HepG2 (cell line): ENCODE results near the gene ABCF1. TPM values are rescaled to one million over a fixed set of nuclear protein-coding genes. Genes with fewer than 3 reads are reported as not detected.

ENCODE experiments used
- ATAD3A ChIP-seq: sonication (generic); formaldehyde crosslinking; IDR thresholded peaks from 2 replicates; pipeline ENCODE4 v1.4.0; 2020; ENCODE audit warnings: missing genetic modification reagents
- CCAR2 ChIP-seq: fragments of 200-400 bp; formaldehyde crosslinking; optimal IDR thresholded peaks from 2 replicates; pipeline ENCODE3; 2018; ENCODE audit warnings: low read depth, mild to moderate bottlenecking, low read length, moderate library complexity
- CEBPZ ChIP-seq: IDR thresholded peaks from 2 replicates; pipeline ENCODE4 v1.6.1; 2012; ENCODE audit warnings: low read length, improper control_type of control experiment
- CHCHD3 ChIP-seq: sonication (generic); formaldehyde crosslinking; IDR thresholded peaks from 2 replicates; pipeline ENCODE4 v1.8.0; 2022; ENCODE audit warnings: mild to moderate bottlenecking, missing genetic modification reagents, moderate library complexity
- FOXA3 ChIP-seq: IDR thresholded peaks from 2 replicates; pipeline ENCODE4 v1.6.1; 2016; ENCODE audit warnings: missing genetic modification reagents, missing compliant biosample characterization
- HES4 ChIP-seq: sonication (generic); formaldehyde crosslinking; IDR thresholded peaks from 2 replicates; pipeline ENCODE4 v1.9.0; 2021; ENCODE audit warnings: mild to moderate bottlenecking, missing genetic modification reagents, borderline replicate concordance
- HIC2 ChIP-seq: sonication (generic); formaldehyde crosslinking; IDR thresholded peaks from 2 replicates; pipeline ENCODE4 v1.9.0; 2022; ENCODE audit warnings: low read depth, missing genetic modification reagents
- MIER3 ChIP-seq: IDR thresholded peaks from 2 replicates; pipeline ENCODE4 v1.6.1; 2016; ENCODE audit warnings: missing compliant biosample characterization, borderline replicate concordance
- POLR2AphosphoS2 ChIP-seq: IDR thresholded peaks from 2 replicates; pipeline ENCODE4 v1.6.1; 2011; ENCODE audit warnings: low read depth, low read length, improper control_type of control experiment
- RARA ChIP-seq: IDR thresholded peaks from 2 replicates; pipeline ENCODE4 v1.6.1; 2016; ENCODE audit warnings: missing genetic modification reagents, missing compliant biosample characterization
- RBAK ChIP-seq: sonication (generic); formaldehyde crosslinking; IDR thresholded peaks from 2 replicates; pipeline ENCODE4 v1.5.1; 2020; ENCODE audit warnings: mild to moderate bottlenecking, missing genetic modification reagents
- REPIN1 ChIP-seq: sonication (generic); formaldehyde crosslinking; IDR thresholded peaks from 2 replicates; pipeline ENCODE4 v1.8.0; 2022; ENCODE audit warnings: missing genetic modification reagents, low read depth, mild to moderate bottlenecking, borderline replicate concordance
- SOX13 ChIP-seq, 3 experiments: fragments of 450-650 bp in 1 of 3; sonication (generic) in 1 of 3; formaldehyde crosslinking in 1 of 3; IDR thresholded peaks in 2 of 3; conservative IDR thresholded peaks in 1 of 3; 2 replicates each; pipeline versions ENCODE4 v1.5.0 to v1.6.1; 2016 to 2020; ENCODE audit warnings: antibody characterized with exemption in 1 of 3, mild to moderate bottlenecking in 1 of 3, missing compliant biosample characterization in 1 of 3, missing genetic modification reagents in 1 of 3, moderate library complexity in 1 of 3
- TEAD2 ChIP-seq: sonication (generic); formaldehyde crosslinking; IDR thresholded peaks from 2 replicates; pipeline ENCODE4 v1.9.0; 2021; ENCODE audit warnings: missing genetic modification reagents
- YY1 ChIP-seq: IDR thresholded peaks from 2 replicates; pipeline ENCODE4 v1.6.1; 2011; ENCODE audit warnings: low read length, low read depth, moderate library complexity, mild to moderate bottlenecking; ENCODE audit not compliant: insufficient read depth, insufficient replicate concordance
- ZBTB25 ChIP-seq: IDR thresholded peaks from 2 replicates; pipeline ENCODE4 v1.6.1; 2018; ENCODE audit warnings: missing genetic modification reagents
- ZKSCAN5 ChIP-seq: sonication (generic); formaldehyde crosslinking; IDR thresholded peaks from 2 replicates; pipeline ENCODE4 v1.5.1; 2020; ENCODE audit warnings: mild to moderate bottlenecking, missing genetic modification reagents
- ZNF260 ChIP-seq: sonication (generic); formaldehyde crosslinking; IDR thresholded peaks from 2 replicates; pipeline ENCODE4 v1.4.0; 2020; ENCODE audit warnings: missing genetic modification reagents, low read depth, mild to moderate bottlenecking, borderline replicate concordance
- ZNF460 ChIP-seq: sonication (generic); formaldehyde crosslinking; IDR thresholded peaks from 2 replicates; pipeline ENCODE4 v1.5.1; 2020; ENCODE audit warnings: missing genetic modification reagents, mild to moderate bottlenecking, borderline replicate concordance
- ZNF552 ChIP-seq: sonication (generic); formaldehyde crosslinking; IDR thresholded peaks from 2 replicates; pipeline ENCODE4 v1.9.0; 2022; ENCODE audit warnings: missing genetic modification reagents, mild to moderate bottlenecking, borderline replicate concordance
- ZNF563 ChIP-seq: sonication (generic); formaldehyde crosslinking; IDR thresholded peaks from 2 replicates; pipeline ENCODE4 v1.8.0; 2022; ENCODE audit warnings: mild to moderate bottlenecking, moderate library complexity, missing genetic modification reagents
- ZNF782 ChIP-seq: sonication (generic); formaldehyde crosslinking; IDR thresholded peaks from 2 replicates; pipeline ENCODE4 v1.4.0; 2020; ENCODE audit warnings: missing genetic modification reagents, mild to moderate bottlenecking, borderline replicate concordance
- polyA plus RNA-seq, 8 experiments: library from polyadenylated mRNA; depleted of rRNA in 3 of 8; stranded (reverse) in 7 of 8; unstranded in 1 of 8; fragments of >200 nt; fragmentation: Illumina TruSeq in 4 of 8; extraction: Trizol in 4 of 8; gene quantifications; 2 replicates each; pipeline versions ENCODE4 v1.2.1 to v1.2.3, GENCODE V29; 2011 to 2016; ENCODE audit warnings: low read depth in 4 of 8, missing spikeins in 1 of 8, mixed read lengths in 1 of 8; ENCODE audit not compliant: insufficient read depth in 1 of 8
- total RNA-seq, 5 experiments: library from RNA; depleted of rRNA; stranded (reverse); fragments of >200 nt; fragmentation: Illumina TruSeq; extraction: Trizol; gene quantifications; 2 replicates each; pipeline ENCODE4 v1.2.3, GENCODE V29; 2016; ENCODE audit warnings: low read depth in 1 of 5

ABCF1 gene
- total and polyA plus RNA-seq, 2 of the 13 experiments (the other 11 are each of a cell fraction or from before 2014, with no cell fraction given), result 25.4 to 98.9 TPM

- no peak for TF ChIP-seq CEBPZ
- TF ChIP-seq HES4 (CRISPR knock-in tag), result no peak
- TF ChIP-seq RARA (CRISPR knock-in tag), result no peak
- TF ChIP-seq YY1, result peak; percentile 10
- peak; percentile 91 for TF ChIP-seq POLR2AphosphoS2
- TF ChIP-seq RBAK (CRISPR knock-in tag), result no peak
- no peak for TF ChIP-seq TEAD2 (CRISPR knock-in tag)
- TF ChIP-seq ZNF552 (CRISPR knock-in tag), result no peak
- TF ChIP-seq CCAR2, result no peak
- TF ChIP-seq ZNF260 (CRISPR knock-in tag), result no peak
- TF ChIP-seq SOX13 (IDR thresholded peaks at IDR 0.05), result no peak
- peak in 1 of 2 experiments; percentile 89; a peak in 1 of 4 replicates for TF ChIP-seq SOX13 (CRISPR knock-in tag; conservative IDR thresholded peaks at IDR 0.05 in 1 of 2, IDR thresholded peaks at IDR 0.05 in 1 of 2)
- TF ChIP-seq CHCHD3 (CRISPR knock-in tag), result no peak
- TF ChIP-seq HIC2 (CRISPR knock-in tag), result no peak
- no peak for TF ChIP-seq ZNF782
- TF ChIP-seq FOXA3, result no peak
- TF ChIP-seq REPIN1 (CRISPR knock-in tag), result no peak
- TF ChIP-seq ZBTB25 (CRISPR knock-in tag), result no peak
- TF ChIP-seq MIER3 (CRISPR knock-in tag), result no peak
- no peak for TF ChIP-seq ZNF460
- TF ChIP-seq ATAD3A (CRISPR knock-in tag), result no peak
- 0 out of 2 replicates have a peak, but pooled peaks have one; percentile 14 for TF ChIP-seq ZNF563 (CRISPR knock-in tag)
- no peak for TF ChIP-seq ZKSCAN5 (CRISPR knock-in tag)
Observed at GRCh38 chr6:30615958-30616810, 44.9 kb downstream of the ABCF1 start (continued).
